SKM-1 treated with dmso at 0.1 percent for 144 hours (cell line): ENCODE data around the gene SPTBN4.
"Not testable (repeated sequence)": the region's sequence is repeated elsewhere in the genome, so short reads cannot be mapped to it uniquely, and the experiment has no call there.

Experiments
- DNase-seq: peaks from one replicate; lab custom pipeline; 2025; ENCODE audit not compliant: unreplicated experiment; lab: John Stamatoyannopoulos, UW

SPTBN4 gene

GRCh38 chr19:40502647-40503319 is 36.0 kb downstream of the SPTBN4 start:
- no peak for DNase-seq

- DNase-seq: no peak
Observed at GRCh38 chr19:40503320-40503695, 36.5 kb downstream of the SPTBN4 start.

- DNase-seq: no peak
Observed at GRCh38 chr19:40506099-40506498, 39.3 kb downstream of the SPTBN4 start.

- DNase-seq: no peak
Observed at GRCh38 chr19:40507892-40508291, 41.1 kb downstream of the SPTBN4 start.

- no peak for DNase-seq
Observed at GRCh38 chr19:40508739-40509260, 42.0 kb downstream of the SPTBN4 start.

GRCh38 chr19:40510526-40511115 is 43.8 kb downstream of the SPTBN4 start:
- no peak for DNase-seq

GRCh38 chr19:40511487-40511886 is 44.7 kb downstream of the SPTBN4 start:
- DNase-seq: no peak

- DNase-seq: no peak
Observed at GRCh38 chr19:40512110-40512472, 45.3 kb downstream of the SPTBN4 start.

GRCh38 chr19:40512473-40513344 is 45.9 kb downstream of the SPTBN4 start:
- DNase-seq: no peak

GRCh38 chr19:40513345-40513678 is 46.5 kb downstream of the SPTBN4 start:
- no peak for DNase-seq

- DNase-seq: no peak
Observed at GRCh38 chr19:40513741-40514315, 47.0 kb downstream of the SPTBN4 start.

- DNase-seq: no peak
Observed at GRCh38 chr19:40517248-40517647, 50.4 kb downstream of the SPTBN4 start.

GRCh38 chr19:40519352-40520322 is 52.8 kb downstream of the SPTBN4 start:
- no peak for DNase-seq

- DNase-seq: no peak
Observed at GRCh38 chr19:40521276-40521675, 54.5 kb downstream of the SPTBN4 start.

- DNase-seq: not testable (repeated sequence)
Observed at GRCh38 chr19:40521900-40522299, 55.1 kb downstream of the SPTBN4 start.

- DNase-seq: peak; percentile 66
Observed at GRCh38 chr19:40523322-40524047, 56.7 kb downstream of the SPTBN4 start.

GRCh38 chr19:40524133-40524549 is 57.3 kb downstream of the SPTBN4 start:
- no peak for DNase-seq

- no peak for DNase-seq
Observed at GRCh38 chr19:40524655-40525054, 57.9 kb downstream of the SPTBN4 start.

- no peak for DNase-seq
Observed at GRCh38 chr19:40525234-40526051, 58.6 kb downstream of the SPTBN4 start.
